IMR-90 (cell line): ENCODE results near the gene NT5M. TPM values are rescaled to one million over a fixed set of nuclear protein-coding genes. Genes with fewer than 3 reads are reported as not detected.

Source experiments
- ATAC-seq: fragments of 200-7000 bp; cut with Tn5 transposase; 2 replicates; pipeline ENCODE4 v1.9.1; 2020; ENCODE audit warnings: low read depth, mild to moderate bottlenecking, moderate library complexity
- BruUV-seq: library from RNA; stranded (reverse); fragments of 400-500 nt; replicated peaks from 2 replicates; lab custom pipeline; 2021; lab: Mats Ljungman, UMichigan
- CTCF ChIA-PET: fragments of 300-600 bp; formaldehyde crosslinking; extraction: SDS; loops from one replicate; lab custom pipeline; 2021; ENCODE audit warnings: antibody characterized with exemption; lab: Yijun Ruan, JAX
- POLR2A ChIA-PET: fragments of 300-600 bp; sonication (Branson Sonifier 250); formaldehyde crosslinking; loops from one replicate; lab custom pipeline; 2022; ENCODE audit warnings: antibody characterized with exemption; ENCODE audit not compliant: unreplicated experiment; lab: Charles Lee
- DNase-seq: peaks from one replicate; pipeline ENCODE4 v3.0.0; 2013
- H2AFZ ChIP-seq: replicated peaks from 2 replicates; pipeline ENCODE3; 2013; ENCODE audit warnings: low read length, mild to moderate bottlenecking; ENCODE audit not compliant: poor library complexity
- H2AK5ac ChIP-seq: 2 replicates; pipeline ENCODE4 v1.6.1; 2013; ENCODE audit warnings: low read depth, low read length, inconsistent platforms
- H2AK9ac ChIP-seq: replicated peaks from 2 replicates; pipeline ENCODE3; 2013; ENCODE audit warnings: mild to moderate bottlenecking, low read depth, low read length, moderate library complexity; ENCODE audit not compliant: poor library complexity
- H2BK120ac ChIP-seq: 2 replicates; pipeline ENCODE4 v1.6.1; 2013; ENCODE audit warnings: low read depth, low read length, inconsistent platforms
- H2BK15ac ChIP-seq: 3 replicates; pipeline ENCODE4 v1.6.1; 2013; ENCODE audit warnings: low read depth, low read length, inconsistent platforms
- H2BK20ac ChIP-seq: 2 replicates; pipeline ENCODE4 v1.6.1; 2013; ENCODE audit warnings: low read depth, mild to moderate bottlenecking, inconsistent platforms, low read length, moderate library complexity
- H2BK5ac ChIP-seq: 2 replicates; pipeline ENCODE4 v1.6.1; 2013; ENCODE audit warnings: mild to moderate bottlenecking, low read depth, low read length, inconsistent platforms; ENCODE audit not compliant: poor library complexity, severe bottlenecking
- H3K14ac ChIP-seq: replicated peaks from 2 replicates; pipeline ENCODE4 v1.6.1; 2013; ENCODE audit warnings: low read depth, low read length, inconsistent platforms
- H3K18ac ChIP-seq: 2 replicates; pipeline ENCODE4 v1.6.1; 2013; ENCODE audit warnings: low read depth, low read length, control low read depth
- H3K23ac ChIP-seq: 2 replicates; pipeline ENCODE4 v1.6.1; 2013; ENCODE audit warnings: low read depth, low read length, inconsistent platforms
- H3K27ac ChIP-seq: 2 replicates; pipeline ENCODE4 v1.5.1; 2013; ENCODE audit warnings: mild to moderate bottlenecking, control low read depth, low read length; ENCODE audit not compliant: insufficient read depth
- H3K27me3 ChIP-seq: 2 replicates; pipeline ENCODE4 v1.6.1; 2013; ENCODE audit warnings: low read length; ENCODE audit not compliant: control insufficient read depth, insufficient read depth
- H3K36me3 ChIP-seq: 2 replicates; pipeline ENCODE4 v1.6.1; 2013; ENCODE audit warnings: low read length, mixed read lengths; ENCODE audit not compliant: control insufficient read depth, insufficient read depth
- H3K4ac ChIP-seq: 2 replicates; pipeline ENCODE4 v1.6.1; 2013; ENCODE audit warnings: low read depth, low read length, inconsistent platforms
- H3K4me1 ChIP-seq: 2 replicates; pipeline ENCODE4 v1.6.1; 2013; ENCODE audit warnings: low read length, mixed read lengths; ENCODE audit not compliant: control insufficient read depth, insufficient read depth
- H3K4me2 ChIP-seq: 2 replicates; pipeline ENCODE4 v1.6.1; 2013; ENCODE audit warnings: low read depth, mild to moderate bottlenecking, control low read depth, low read length, moderate library complexity
- H3K4me3 ChIP-seq: 2 replicates; pipeline ENCODE4 v1.5.1; 2013; ENCODE audit warnings: low read depth, mild to moderate bottlenecking, control low read depth, low read length, moderate library complexity; ENCODE audit not compliant: insufficient read depth
- H3K56ac ChIP-seq: 2 replicates; pipeline ENCODE4 v1.6.1; 2013; ENCODE audit warnings: low read length, inconsistent platforms; ENCODE audit not compliant: insufficient read depth; ENCODE audit errors: extremely low read depth
- H3K79me1 ChIP-seq, 2 experiments: 2 replicates each; pipeline ENCODE4 v1.6.1; 2013; ENCODE audit warnings: low read length in 2 of 2, inconsistent platforms in 1 of 2, low read depth in 1 of 2
- H3K9ac ChIP-seq: 2 replicates; pipeline ENCODE4 v1.6.1; 2013; ENCODE audit warnings: low read depth, low read length, control low read depth
- H3K9me1 ChIP-seq: 2 replicates; pipeline ENCODE4 v1.6.1; 2013; ENCODE audit warnings: low read length, inconsistent platforms; ENCODE audit not compliant: insufficient read depth
- H3K9me3 ChIP-seq: 2 replicates; pipeline ENCODE4 v1.6.1; 2013; ENCODE audit warnings: low read length; ENCODE audit not compliant: control insufficient read depth, insufficient read depth
- H4K20me1 ChIP-seq: 2 replicates; pipeline ENCODE4 v1.6.1; 2013; ENCODE audit warnings: low read length, inconsistent platforms; ENCODE audit not compliant: insufficient read depth
- H4K5ac ChIP-seq: 2 replicates; pipeline ENCODE4 v1.6.1; 2013; ENCODE audit warnings: mild to moderate bottlenecking, low read depth, low read length, control low read depth
- H4K8ac ChIP-seq, 2 experiments: 2 replicates each; pipeline ENCODE4 v1.6.1; 2013; ENCODE audit warnings: low read depth in 2 of 2, low read length in 2 of 2, control low read depth in 1 of 2, inconsistent platforms in 1 of 2
- H4K91ac ChIP-seq: 2 replicates; pipeline ENCODE4 v1.6.1; 2013; ENCODE audit warnings: low read depth, low read length, inconsistent platforms; ENCODE audit not compliant: insufficient read depth
- CEBPB ChIP-seq: IDR thresholded peaks from 2 replicates; pipeline ENCODE4 v1.6.1; 2012; ENCODE audit warnings: low read depth, low read length, improper control_type of control experiment
- MAZ ChIP-seq: IDR thresholded peaks from 2 replicates; pipeline ENCODE4 v1.6.1; 2012; ENCODE audit warnings: low read depth, mild to moderate bottlenecking, low read length, improper control_type of control experiment, moderate library complexity, borderline replicate concordance
- MXI1 ChIP-seq: IDR thresholded peaks from 2 replicates; pipeline ENCODE4 v1.6.1; 2012; ENCODE audit warnings: low read depth, mild to moderate bottlenecking, low read length, moderate library complexity, borderline replicate concordance
- NFE2L2 ChIP-seq: fragments of 150-350 bp; IDR thresholded peaks from 2 replicates; pipeline ENCODE4 v1.6.1; 2016; ENCODE audit warnings: low read depth, mild to moderate bottlenecking, low read length
- RAD21 ChIP-seq: IDR thresholded peaks from 2 replicates; pipeline ENCODE4 v1.6.1; 2012; ENCODE audit warnings: low read length, improper control_type of control experiment
- RCOR1 ChIP-seq: IDR thresholded peaks from 2 replicates; pipeline ENCODE4 v1.6.1; 2012; ENCODE audit warnings: mild to moderate bottlenecking, low read length, improper control_type of control experiment; ENCODE audit not compliant: insufficient replicate concordance
- SMC3 ChIP-seq: fragments of 150-350 bp; IDR thresholded peaks from 2 replicates; pipeline ENCODE4 v1.6.1; 2016; ENCODE audit warnings: low read depth, mild to moderate bottlenecking, antibody characterized with exemption, low read length, moderate library complexity
- WGBS, 2 experiments: methylation state at CpG; one replicate each; pipeline versions ENCODE4 v1.1.5 to v1.1.7; 2013; ENCODE audit warnings: missing lambda C conversion rate in 2 of 2; ENCODE audit not compliant: insufficient read length in 1 of 2; ENCODE audit errors: extremely low coverage in 2 of 2; 5-methylcytosine and 5-hydroxymethylcytosine counted together
- dilution Hi-C: fragments of 300-500 bp; cut with HindIII; formaldehyde crosslinking; loops from one replicate; pipeline ENCODE4 v1.14.3; 2018; ENCODE audit warnings: low sequenced_read_pairs; ENCODE audit not compliant: unreplicated experiment
- in situ Hi-C: fragments of 300-500 bp; cut with MboI; formaldehyde crosslinking; loops from 3 replicates; pipeline ENCODE4 v1.14.3; 2019; ENCODE audit warnings: low sequenced_read_pairs, inconsistent platforms, mixed read lengths
- intact Hi-C: fragments of 100-400 bp; cut with micrococcal nuclease; formaldehyde crosslinking; loops from 2 replicates; pipeline ENCODE4 v1.10.0; 2022
- polyA plus RNA-seq, 3 experiments: library from polyadenylated mRNA; depleted of rRNA; stranded (reverse); fragments of >200 nt; gene quantifications; 2 replicates each; pipeline ENCODE4 v1.2.3, GENCODE V29; 2012; ENCODE audit warnings: low replicate concordance in 1 of 3
- total RNA-seq: library from RNA; depleted of rRNA; stranded (reverse); fragments of >200 nt; gene quantifications from 2 replicates; pipeline ENCODE4 v1.2.3, GENCODE V29; 2012

The NT5M gene
- total and polyA plus RNA-seq, 2 of the 4 experiments (the other 2 are of a cell fraction): 0.18 to 0.32 TPM

DNA sequence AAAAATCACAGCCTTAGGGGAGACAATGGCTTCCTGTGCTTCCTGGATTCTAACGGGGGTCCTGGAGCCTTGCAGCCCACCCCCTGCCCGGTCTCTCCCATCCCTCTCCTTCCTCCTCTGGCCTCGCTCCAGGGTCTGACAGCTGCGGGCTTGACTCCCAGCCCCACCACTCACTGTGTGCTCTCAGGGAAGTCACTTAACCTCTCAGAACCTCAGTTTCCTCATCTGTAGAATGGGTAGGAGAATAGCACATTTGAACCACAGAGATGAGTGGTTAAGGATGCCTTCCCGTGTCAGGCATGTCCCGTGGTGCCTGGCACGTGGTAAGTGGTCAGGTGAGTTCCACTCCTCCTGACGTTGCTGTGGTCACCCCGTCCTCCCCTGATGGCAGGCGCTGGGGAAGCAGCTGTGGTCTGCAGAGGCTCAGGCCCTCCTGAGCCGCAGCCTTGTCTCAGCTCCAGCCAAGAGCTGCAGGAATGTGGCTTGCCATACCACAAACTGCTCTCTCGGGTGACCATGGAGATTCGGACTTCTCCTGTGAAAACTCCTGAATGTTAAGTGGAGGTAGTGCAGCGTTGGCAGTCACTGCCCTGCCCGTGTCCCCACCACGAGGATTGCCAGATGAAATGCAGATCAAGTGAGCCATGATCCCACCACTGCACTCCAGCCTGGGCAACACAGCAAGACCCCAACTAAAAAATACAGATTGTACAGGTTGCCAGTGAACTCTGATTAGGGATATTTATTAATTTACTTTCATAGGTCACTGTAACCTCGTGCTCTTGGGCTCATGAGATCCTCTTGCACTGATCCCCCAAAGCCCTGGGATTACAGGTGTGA, 85.7 kb downstream of the NT5M start:
- no peaks in the 10 kb centered on the region for H3K36me3 ChIP-seq
- H2AK5ac ChIP-seq: no peak overlapping the region
- no peak overlapping the region for H3K27ac ChIP-seq
- DNase-seq (no peak), ATAC-seq (no peak)
- ChIA-PET POLR2A (no interaction called here), CTCF (no interaction called here)
- no peaks in the 10 kb centered on the region for H3K4me1 ChIP-seq
- H2BK15ac ChIP-seq: no peak overlapping the region
- no peak overlapping the region for H3K4me2 ChIP-seq
- H4K5ac ChIP-seq: no peak overlapping the region
- TF ChIP-seq CEBPB (no peak), SMC3 (no peak), MXI1 (no peak), RCOR1 (no peak), MAZ (no peak), NFE2L2 (no peak), RAD21 (no peak)
- H3K27me3 ChIP-seq: peaks cover 24% of the 10 kb centered on the region
- H2BK5ac ChIP-seq: no peak overlapping the region
- peak overlapping the region; percentile 24 for H2AFZ ChIP-seq
- H3K79me1 ChIP-seq: no peaks in the 10 kb centered on the region
- no TSS peak for BruUV-seq
- H4K91ac ChIP-seq: no peak overlapping the region
- H3K9ac ChIP-seq: no peak overlapping the region
- no peak overlapping the region for H3K56ac ChIP-seq
- H2BK120ac ChIP-seq: no peak overlapping the region
- intact Hi-C loops (no loop called here), dilution Hi-C loops (no loop called here), in situ Hi-C loops (no loop called here)
- no peaks in the 10 kb centered on the region for H4K20me1 ChIP-seq
- no peaks in the 10 kb centered on the region for H3K9me3 ChIP-seq
- H3K9me1 ChIP-seq: no peaks in the 10 kb centered on the region
- H4K8ac ChIP-seq: no peak overlapping the region
- H2BK20ac ChIP-seq: 0 out of 2 replicates have a peak overlapping the region, but pooled peaks have one; percentile 7
- no peak overlapping the region for H2AK9ac ChIP-seq
- no peak overlapping the region for H3K4ac ChIP-seq
- no peak overlapping the region for H3K14ac ChIP-seq
- no peak overlapping the region for H3K23ac ChIP-seq
- WGBS, 2 experiments: 90% methylated on average over 2 of the region's 17 CpGs; no CpG with 5 or more reads in 1 of the 2 experiments
- no peak overlapping the region for H3K4me3 ChIP-seq
- no peak overlapping the region for H3K18ac ChIP-seq
